HL-60 (cell line): ENCODE measurements around the gene PPY.

Experiments
- CTCF ChIP-seq: IDR thresholded peaks from one replicate; pipeline ENCODE4 v1.5.1; 2011; ENCODE audit warnings: low read length, control low read depth, inconsistent platforms; ENCODE audit not compliant: insufficient read depth
- POLR2AphosphoS5 ChIP-seq: IDR thresholded peaks from 2 replicates; pipeline ENCODE4 v1.6.1; 2012; ENCODE audit warnings: low read depth

- TF ChIP-seq CTCF (no peak), POLR2AphosphoS5 (no peak)
Observed at GRCh38 chr17:43979011-43979410, 36.7 kb upstream of the PPY start.
